Smooth muscle cell (in vitro differentiated cells): ENCODE results near the gene TMEM238. TPM values are rescaled to one million over a fixed set of nuclear protein-coding genes. Genes with fewer than 3 reads are reported as not detected.
"Not testable (repeated sequence)": the region's sequence is repeated elsewhere in the genome, so short reads cannot be mapped to it uniquely, and the experiment has no call there.

Experiments used
- DNase-seq: peaks from one replicate; lab custom pipeline; 2025; ENCODE audit not compliant: unreplicated experiment; lab: John Stamatoyannopoulos, UW
- H2AFZ ChIP-seq: fragments of 200-600 bp; sonication (generic); 2 replicates; pipeline ENCODE4 v1.6.0; 2016; ENCODE audit warnings: antibody characterized with exemption, low read depth, mild to moderate bottlenecking
- H3F3A ChIP-seq: fragments of 200-600 bp; sonication (generic); 2 replicates; pipeline ENCODE4 v1.6.0; 2017; ENCODE audit warnings: antibody characterized with exemption, low read depth
- H3K27ac ChIP-seq: fragments of 200-600 bp; sonication (generic); 2 replicates; pipeline ENCODE4 v1.5.1; 2016; ENCODE audit warnings: low read depth, mild to moderate bottlenecking
- H3K27me3 ChIP-seq: fragments of 200-600 bp; sonication (generic); 2 replicates; pipeline ENCODE4 v1.6.1; 2016; ENCODE audit warnings: low read depth, mild to moderate bottlenecking
- H3K36me3 ChIP-seq: fragments of 200-600 bp; sonication (generic); 2 replicates; pipeline ENCODE4 v1.5.1; 2016; ENCODE audit warnings: low read depth
- H3K4me1 ChIP-seq: fragments of 200-600 bp; sonication (generic); 2 replicates; pipeline ENCODE4 v1.5.1; 2016; ENCODE audit warnings: low read depth
- H3K4me2 ChIP-seq: fragments of 200-600 bp; sonication (generic); 2 replicates; pipeline ENCODE4 v1.6.0; 2016; ENCODE audit warnings: mild to moderate bottlenecking
- H3K4me3 ChIP-seq: fragments of 200-600 bp; sonication (generic); 2 replicates; pipeline ENCODE4 v1.5.1; 2016; ENCODE audit warnings: mild to moderate bottlenecking
- H3K79me2 ChIP-seq: fragments of 200-600 bp; sonication (generic); 2 replicates; pipeline ENCODE4 v1.6.0; 2016; ENCODE audit warnings: low read depth, mild to moderate bottlenecking
- H3K9ac ChIP-seq: fragments of 200-600 bp; sonication (generic); 2 replicates; pipeline ENCODE4 v1.6.0; 2016; ENCODE audit warnings: low read depth
- H3K9me3 ChIP-seq: fragments of 200-600 bp; sonication (generic); replicated peaks from 2 replicates; pipeline ENCODE4 v1.5.1; 2016; ENCODE audit warnings: low read depth
- H4K20me1 ChIP-seq: fragments of 200-600 bp; sonication (generic); 2 replicates; pipeline ENCODE4 v1.6.0; 2016; ENCODE audit warnings: low read depth
- CTCF ChIP-seq: fragments of 200-600 bp; sonication (generic); IDR thresholded peaks from 2 replicates; pipeline ENCODE4 v1.5.1; 2017; ENCODE audit warnings: borderline replicate concordance, mild to moderate bottlenecking, antibody characterized with exemption; ENCODE audit not compliant: insufficient read depth, poor library complexity, severe bottlenecking
- WGBS: methylation state at CpG from one replicate; pipeline ENCODE4 v1.1.7; 2016; ENCODE audit warnings: low lambda C conversion rate; 5-methylcytosine and 5-hydroxymethylcytosine counted together
- polyA plus RNA-seq: library from polyadenylated mRNA; unstranded; fragments of >200 nt; fragmentation: Nextera tagmentation; extraction: Ambion mirVana; gene quantifications from 2 replicates; pipeline ENCODE4 v1.2.1, GENCODE V29; 2016
- total RNA-seq: library from RNA; depleted of rRNA; stranded (reverse); fragments of >200 nt; gene quantifications from 2 replicates; pipeline ENCODE4 v1.2.3, GENCODE V29; 2014

Gene TMEM238
- total and polyA plus RNA-seq, 2 experiments from 2014 or later: 2.6 to 3.3 TPM

GRCh38 chr19:55423225-55424005 is 39.3 kb upstream of the TMEM238 start:
- no peak for DNase-seq
- H3K79me2 ChIP-seq: no peaks in the 10 kb centered on the region
- no peaks in the 10 kb centered on the region for H3F3A ChIP-seq
- WGBS: 70% methylated on average over 13 of the region's 13 CpGs
- H2AFZ ChIP-seq: no peak overlapping the region
- no peaks in the 10 kb centered on the region for H3K4me1 ChIP-seq
- no peaks in the 10 kb centered on the region for H3K27me3 ChIP-seq
- no peak overlapping the region for H3K4me3 ChIP-seq
- H3K9me3 ChIP-seq: no peaks in the 10 kb centered on the region
- no peak for TF ChIP-seq CTCF
- H3K9ac ChIP-seq: no peak overlapping the region
- no peaks in the 10 kb centered on the region for H3K36me3 ChIP-seq
- no peak overlapping the region for H3K4me2 ChIP-seq
- no peak overlapping the region for H3K27ac ChIP-seq
- no peaks in the 10 kb centered on the region for H4K20me1 ChIP-seq

- not testable (repeated sequence) for H3K36me3 ChIP-seq, H3K9me3 ChIP-seq, DNase-seq, H3F3A ChIP-seq, H3K79me2 ChIP-seq, H3K4me1 ChIP-seq, H3K27me3 ChIP-seq, H3K4me2 ChIP-seq, H3K9ac ChIP-seq, H2AFZ ChIP-seq, H4K20me1 ChIP-seq, H3K4me3 ChIP-seq, H3K27ac ChIP-seq
- 87% methylated on average over 4 of the region's 4 CpGs for WGBS
Measured at GRCh38 chr19:55421281-55421680, 37.2 kb upstream of the TMEM238 start.

DNA sequence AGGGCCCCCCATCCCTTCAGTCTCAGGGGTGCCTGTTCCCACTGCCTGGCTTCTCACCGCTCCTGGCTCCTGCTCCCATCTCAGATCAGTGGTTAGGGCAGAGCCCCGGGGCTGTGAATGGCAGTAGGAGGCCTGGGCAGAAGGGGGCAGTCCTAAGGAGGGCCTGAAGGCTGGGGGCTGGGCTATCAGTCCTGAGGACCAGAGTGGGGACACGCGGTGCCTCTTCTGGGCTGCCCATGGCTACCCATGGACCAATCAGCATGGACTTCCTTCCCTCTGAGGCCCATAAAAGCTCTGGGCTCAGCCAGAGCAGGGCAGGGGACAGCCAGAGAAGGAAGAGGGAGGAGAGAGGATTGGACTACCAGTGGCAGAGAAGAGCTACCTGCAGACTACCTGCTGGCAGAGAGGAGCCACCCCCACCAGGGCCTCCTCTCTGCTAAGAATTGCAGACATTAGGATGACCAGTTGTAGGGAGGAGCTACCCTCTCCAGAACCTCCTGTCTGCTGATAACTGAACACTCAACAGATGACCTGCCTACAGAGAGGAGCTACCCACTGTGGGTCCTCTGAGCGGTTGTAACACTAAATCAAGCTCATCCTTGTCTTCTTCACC is 35.6 kb upstream of the TMEM238 start:
- Histone ChIP-seq H3F3A (no peaks in the 10 kb centered on the region), H3K4me2 (no peak overlapping the region), H3K4me3 (no peak overlapping the region), H2AFZ (no peak overlapping the region), H3K27me3 (no peaks in the 10 kb centered on the region), H3K9ac (no peak overlapping the region), H3K79me2 (no peaks in the 10 kb centered on the region), H3K27ac (no peak overlapping the region), H3K36me3 (no peaks in the 10 kb centered on the region), H3K4me1 (no peaks in the 10 kb centered on the region), H4K20me1 (no peaks in the 10 kb centered on the region), H3K9me3 (no peaks in the 10 kb centered on the region)
- no peak for TF ChIP-seq CTCF
- WGBS: 70% methylated on average over 5 of the region's 5 CpGs
- no peak for DNase-seq

DNA sequence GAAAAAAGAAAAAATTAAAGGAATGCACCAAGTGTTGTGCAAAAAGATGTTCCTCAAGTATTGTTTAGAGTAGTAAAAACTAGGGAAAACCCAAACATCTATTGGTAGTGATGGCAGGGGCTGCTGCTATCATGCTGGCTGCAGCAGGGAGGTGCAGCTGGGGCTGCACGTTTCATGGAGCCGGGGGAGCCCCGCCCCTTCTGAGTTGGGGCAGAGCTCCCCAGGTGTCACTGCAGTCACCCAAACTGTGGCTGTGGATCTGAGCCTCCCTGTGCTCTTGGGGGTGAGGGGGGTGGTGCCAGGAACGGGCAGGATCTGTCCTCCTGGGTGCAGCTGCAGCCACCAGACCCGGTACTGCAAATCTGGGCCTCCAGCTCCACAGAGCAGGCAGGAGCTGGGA is 35.0 kb upstream of the TMEM238 start:
- H3K4me2 ChIP-seq: no peak overlapping the region
- no peaks in the 10 kb centered on the region for H3F3A ChIP-seq
- no peaks in the 10 kb centered on the region for H3K36me3 ChIP-seq
- no peak overlapping the region for H3K4me3 ChIP-seq
- 78% methylated on average over 5 of the region's 5 CpGs for WGBS
- H3K79me2 ChIP-seq: no peaks in the 10 kb centered on the region
- no peaks in the 10 kb centered on the region for H3K9me3 ChIP-seq
- H4K20me1 ChIP-seq: no peaks in the 10 kb centered on the region
- no peak overlapping the region for H2AFZ ChIP-seq
- TF ChIP-seq CTCF: no peak
- no peak for DNase-seq
- no peaks in the 10 kb centered on the region for H3K27me3 ChIP-seq
- no peaks in the 10 kb centered on the region for H3K4me1 ChIP-seq
- H3K9ac ChIP-seq: no peak overlapping the region
- no peak overlapping the region for H3K27ac ChIP-seq
